ENCODE data around the gene KHK.
"Not testable (repeated sequence)": the region's sequence is repeated elsewhere in the genome, so short reads cannot be mapped to it uniquely, and the experiment has no call there.

Gene KHK

GRCh38 chr2:27100036-27100435 lies 13.5 kb downstream of the KHK start:
- TF ChIP-seq CTCF (IDR thresholded peaks at IDR 0.05; ENCODE audit: borderline replicate concordance, insufficient read depth, low read depth, low read length), result no peak
- H3K4me3 ChIP-seq (ENCODE audit: low read depth, low read length), result no peak overlapping the region

- TF ChIP-seq CTCF (IDR thresholded peaks at IDR 0.05; ENCODE audit: borderline replicate concordance, insufficient read depth, low read depth, low read length), result no peak
- H3K4me3 ChIP-seq (ENCODE audit: low read depth, low read length), result no peak overlapping the region
These were observed 15.8 kb downstream of the KHK start for GRCh38 chr2:27102329-27102728.

- no peak overlapping the region for H3K4me3 ChIP-seq (ENCODE audit: low read depth, low read length)
- no peak for TF ChIP-seq CTCF (IDR thresholded peaks at IDR 0.05; ENCODE audit: borderline replicate concordance, insufficient read depth, low read depth, low read length)
These were observed 19.4 kb downstream of the KHK start for GRCh38 chr2:27105981-27106380.

GRCh38 chr2:27108221-27108620 lies 21.6 kb downstream of the KHK start:
- no peak for TF ChIP-seq CTCF (IDR thresholded peaks at IDR 0.05; ENCODE audit: borderline replicate concordance, insufficient read depth, low read depth, low read length)
- no peak overlapping the region for H3K4me3 ChIP-seq (ENCODE audit: low read depth, low read length)

DNA sequence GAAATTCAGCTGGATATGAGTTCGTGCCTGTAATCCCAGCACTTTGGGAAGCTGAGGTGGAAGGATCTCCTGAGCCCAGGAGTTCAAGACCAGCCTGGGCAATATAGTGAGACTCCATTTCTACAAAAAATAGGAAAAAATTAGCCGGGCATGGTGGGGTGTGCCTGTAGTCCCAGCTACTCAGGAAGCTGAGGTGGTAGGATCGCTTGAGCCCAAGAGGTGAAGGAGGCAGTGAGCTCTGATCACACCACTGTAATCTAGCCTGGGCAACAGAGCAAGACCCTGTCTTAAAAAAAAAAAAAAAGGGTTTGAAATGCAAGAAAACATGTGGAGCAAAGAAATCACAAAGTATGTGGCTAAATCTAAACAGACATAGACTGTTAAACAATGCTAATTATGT lies 22.5 kb downstream of the KHK start:
- TF ChIP-seq CTCF (IDR thresholded peaks at IDR 0.05; ENCODE audit: borderline replicate concordance, insufficient read depth, low read depth, low read length), result no peak
- no peak overlapping the region for H3K4me3 ChIP-seq (ENCODE audit: low read depth, low read length)

GRCh38 chr2:27110603-27111352 lies 24.2 kb downstream of the KHK start:
- H3K4me3 ChIP-seq (ENCODE audit: low read depth, low read length), result not testable (repeated sequence)

DNA sequence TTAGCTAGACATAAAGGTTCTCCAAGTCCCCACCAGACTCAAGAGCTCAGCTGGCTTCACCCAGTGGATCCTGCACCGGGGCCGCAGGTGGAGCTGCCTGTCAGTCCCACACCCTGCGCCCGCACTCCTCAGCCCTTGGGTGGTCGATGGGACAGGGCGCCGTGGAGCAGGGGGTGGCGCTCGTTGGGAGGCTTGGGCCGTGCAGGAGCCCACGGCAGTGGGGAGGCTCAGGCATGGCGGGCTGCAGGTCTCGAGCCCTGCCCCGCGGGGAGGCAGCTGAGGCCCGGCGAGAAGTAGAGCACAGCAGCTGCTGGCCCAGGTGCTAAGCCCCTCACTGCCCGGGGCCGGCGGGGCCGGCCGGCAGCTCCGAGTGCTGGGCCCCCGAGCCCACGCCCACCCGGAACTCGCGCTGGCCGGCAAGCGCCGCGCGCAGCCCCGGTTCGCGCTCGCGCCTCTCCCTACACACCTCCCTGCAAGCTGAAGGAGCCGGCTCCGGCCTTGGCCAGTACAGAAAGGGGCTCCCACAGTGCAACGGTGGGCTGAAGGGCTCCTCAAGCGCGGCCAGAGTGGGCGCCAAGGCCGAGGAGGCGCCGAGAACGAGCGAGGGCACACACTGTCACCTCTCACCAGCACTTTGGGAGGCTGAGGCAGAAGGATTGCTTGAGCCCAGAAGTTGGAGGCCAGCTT lies 25.0 kb downstream of the KHK start:
- not testable (repeated sequence) for H3K4me3 ChIP-seq (ENCODE audit: low read depth, low read length)

GRCh38 chr2:27115519-27115918 lies 28.9 kb downstream of the KHK start:
- no peak for TF ChIP-seq CTCF (IDR thresholded peaks at IDR 0.05; ENCODE audit: borderline replicate concordance, insufficient read depth, low read depth, low read length)
- H3K4me3 ChIP-seq (ENCODE audit: low read depth, low read length), result no peak overlapping the region
